Measurements from ENCODE around the gene DLST.
A peak's percentile ranks its signal among the peaks of the same experiment; 100 is the strongest.

Gene DLST

GRCh38 chr14:74881431-74882102 lies at the start of gene DLST:
TSS of gene DLST (plus strand) at chr14:74881916. CDS start at chr14:74881954, 38 bp downstream.
- no peaks in the 10 kb centered on the region for H3K27me3 ChIP-seq (ENCODE audit: control insufficient read depth in 1 of 2, insufficient read depth in 2 of 2, low read length in 2 of 2)
- H3K36me3 ChIP-seq (ENCODE audit: control insufficient read depth in 2 of 2, insufficient read depth in 2 of 2, low read length in 2 of 2), result peaks cover 0 to 6% of the 10 kb centered on the region in 2 donors
- no peaks in the 10 kb centered on the region for H3K9me3 ChIP-seq (ENCODE audit: control insufficient read depth in 2 of 2, low read length in 2 of 2)
- H3K4me3 ChIP-seq (ENCODE audit: low read length in 2 of 2), result peak within 1 kb of the TSS; percentile 97
- peak within 1 kb of the TSS; percentile 90 for H3K27ac ChIP-seq (ENCODE audit: low read length)
- H3K4me1 ChIP-seq (ENCODE audit: control insufficient read depth, insufficient read depth, low read length), result peaks cover 28% of the 10 kb centered on the region
- H3K9ac ChIP-seq (ENCODE audit: low read length in 2 of 2), result peak within 1 kb of the TSS; percentile 90 to 94

DNA sequence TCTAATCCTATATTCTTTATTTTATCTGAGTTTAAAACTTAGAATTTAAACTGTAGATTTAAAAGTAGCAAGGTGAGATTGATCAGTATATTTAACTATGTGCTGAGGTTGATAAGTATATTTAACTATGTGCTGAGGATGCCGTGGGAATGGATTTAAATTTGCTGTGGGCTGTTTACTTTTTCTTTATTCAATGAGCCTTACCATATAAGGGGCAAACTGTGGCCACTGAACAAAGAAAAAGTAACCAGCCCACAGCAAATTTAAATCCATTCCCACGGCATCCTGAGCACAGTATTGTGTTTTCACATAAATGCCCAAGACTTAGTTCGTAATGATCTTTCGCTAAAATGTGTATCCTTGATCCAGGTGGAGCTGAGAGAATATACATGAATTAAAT lies 48.9 kb upstream of the DLST start:
- H3K27me3 ChIP-seq (ENCODE audit: control insufficient read depth in 1 of 2, insufficient read depth in 2 of 2, low read length in 2 of 2), result no peaks in the 10 kb centered on the region
- no peak overlapping the region for H3K9ac ChIP-seq (ENCODE audit: low read length in 2 of 2)
- no peaks in the 10 kb centered on the region for H3K9me3 ChIP-seq (ENCODE audit: control insufficient read depth in 2 of 2, low read length in 2 of 2)
- H3K4me3 ChIP-seq (ENCODE audit: low read length in 2 of 2), result no peak overlapping the region
- H3K4me1 ChIP-seq (ENCODE audit: control insufficient read depth, insufficient read depth, low read length), result no peaks in the 10 kb centered on the region
- no peak overlapping the region for H3K27ac ChIP-seq (ENCODE audit: low read length)
- H3K36me3 ChIP-seq (ENCODE audit: control insufficient read depth in 2 of 2, insufficient read depth in 2 of 2, low read length in 2 of 2), result peaks cover 20 to 26% of the 10 kb centered on the region in 2 donors

GRCh38 chr14:74834692-74835392 lies 46.9 kb upstream of the DLST start:
- Histone ChIP-seq H3K9me3 (ENCODE audit: control insufficient read depth in 2 of 2, low read length in 2 of 2) (no peaks in the 10 kb centered on the region), H3K9ac (ENCODE audit: low read length in 2 of 2) (no peak overlapping the region), H3K4me1 (ENCODE audit: control insufficient read depth, insufficient read depth, low read length) (no peaks in the 10 kb centered on the region), H3K4me3 (ENCODE audit: low read length in 2 of 2) (no peak overlapping the region), H3K27ac (ENCODE audit: low read length) (no peak overlapping the region), H3K27me3 (ENCODE audit: control insufficient read depth in 1 of 2, insufficient read depth in 2 of 2, low read length in 2 of 2) (no peaks in the 10 kb centered on the region), H3K36me3 (ENCODE audit: control insufficient read depth in 2 of 2, insufficient read depth in 2 of 2, low read length in 2 of 2) (peaks cover 12 to 16% of the 10 kb centered on the region in 2 donors)

- no peak overlapping the region for H3K4me3 ChIP-seq (ENCODE audit: low read length in 2 of 2)
- H3K9me3 ChIP-seq (ENCODE audit: control insufficient read depth in 2 of 2, low read length in 2 of 2), result no peaks in the 10 kb centered on the region
- no peak overlapping the region for H3K9ac ChIP-seq (ENCODE audit: low read length in 2 of 2)
- H3K27me3 ChIP-seq (ENCODE audit: control insufficient read depth in 1 of 2, insufficient read depth in 2 of 2, low read length in 2 of 2), result no peaks in the 10 kb centered on the region
- no peak overlapping the region for H3K27ac ChIP-seq (ENCODE audit: low read length)
- H3K4me1 ChIP-seq (ENCODE audit: control insufficient read depth, insufficient read depth, low read length), result no peaks in the 10 kb centered on the region
- H3K36me3 ChIP-seq (ENCODE audit: control insufficient read depth in 2 of 2, insufficient read depth in 2 of 2, low read length in 2 of 2), result peaks cover 10 to 11% of the 10 kb centered on the region in 2 donors
Measured at GRCh38 chr14:74835645-74836250, 46.0 kb upstream of the DLST start.

GRCh38 chr14:74836251-74836960 lies 45.3 kb upstream of the DLST start:
- no peak overlapping the region for H3K9ac ChIP-seq (ENCODE audit: low read length in 2 of 2)
- H3K36me3 ChIP-seq (ENCODE audit: control insufficient read depth in 2 of 2, insufficient read depth in 2 of 2, low read length in 2 of 2), result peaks cover 6 to 10% of the 10 kb centered on the region in 2 donors
- H3K27me3 ChIP-seq (ENCODE audit: control insufficient read depth in 1 of 2, insufficient read depth in 2 of 2, low read length in 2 of 2), result no peaks in the 10 kb centered on the region
- no peak overlapping the region for H3K27ac ChIP-seq (ENCODE audit: low read length)
- H3K4me1 ChIP-seq (ENCODE audit: control insufficient read depth, insufficient read depth, low read length), result no peaks in the 10 kb centered on the region
- no peak overlapping the region for H3K4me3 ChIP-seq (ENCODE audit: low read length in 2 of 2)
- no peaks in the 10 kb centered on the region for H3K9me3 ChIP-seq (ENCODE audit: control insufficient read depth in 2 of 2, low read length in 2 of 2)

- Histone ChIP-seq H3K4me1 (ENCODE audit: control insufficient read depth, insufficient read depth, low read length) (no peaks in the 10 kb centered on the region), H3K9ac (ENCODE audit: low read length in 2 of 2) (no peak overlapping the region), H3K27me3 (ENCODE audit: control insufficient read depth in 1 of 2, insufficient read depth in 2 of 2, low read length in 2 of 2) (no peaks in the 10 kb centered on the region), H3K36me3 (ENCODE audit: control insufficient read depth in 2 of 2, insufficient read depth in 2 of 2, low read length in 2 of 2) (peaks cover 6 to 12% of the 10 kb centered on the region in 2 donors), H3K4me3 (ENCODE audit: low read length in 2 of 2) (no peak overlapping the region), H3K9me3 (ENCODE audit: control insufficient read depth in 2 of 2, low read length in 2 of 2) (no peaks in the 10 kb centered on the region), H3K27ac (ENCODE audit: low read length) (no peak overlapping the region)
Measured at GRCh38 chr14:74838166-74838565, 43.5 kb upstream of the DLST start.

DNA sequence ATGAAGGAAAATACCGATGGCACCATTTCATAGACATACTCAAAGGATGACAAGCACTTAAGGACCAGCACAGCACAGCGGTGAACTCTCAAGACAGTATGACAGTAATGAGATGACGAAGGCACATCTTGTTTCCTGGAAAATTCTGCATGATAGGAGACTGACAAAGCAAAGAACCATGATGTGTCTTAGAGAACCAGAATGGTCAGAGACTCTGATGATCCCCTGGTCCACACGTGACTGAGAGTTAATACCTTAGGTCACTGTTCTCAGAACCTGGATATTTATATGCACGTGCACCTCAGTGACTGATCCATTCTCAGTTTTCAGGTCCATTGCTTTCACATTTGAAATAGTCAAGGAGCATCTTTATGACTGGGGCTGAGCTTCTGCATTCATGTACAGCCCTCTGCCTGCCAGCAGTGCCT lies 41.1 kb upstream of the DLST start:
- Histone ChIP-seq H3K27me3 (ENCODE audit: control insufficient read depth in 1 of 2, insufficient read depth in 2 of 2, low read length in 2 of 2) (no peaks in the 10 kb centered on the region), H3K9ac (ENCODE audit: low read length in 2 of 2) (no peak overlapping the region), H3K36me3 (ENCODE audit: control insufficient read depth in 2 of 2, insufficient read depth in 2 of 2, low read length in 2 of 2) (peaks cover 6 to 11% of the 10 kb centered on the region in 2 donors), H3K4me1 (ENCODE audit: control insufficient read depth, insufficient read depth, low read length) (no peaks in the 10 kb centered on the region), H3K9me3 (ENCODE audit: control insufficient read depth in 2 of 2, low read length in 2 of 2) (no peaks in the 10 kb centered on the region), H3K27ac (ENCODE audit: low read length) (no peak overlapping the region), H3K4me3 (ENCODE audit: low read length in 2 of 2) (no peak overlapping the region)

GRCh38 chr14:74841230-74842207 lies 40.2 kb upstream of the DLST start:
- Histone ChIP-seq H3K36me3 (ENCODE audit: control insufficient read depth in 2 of 2, insufficient read depth in 2 of 2, low read length in 2 of 2) (peaks cover 6 to 7% of the 10 kb centered on the region in 2 donors), H3K9ac (ENCODE audit: low read length in 2 of 2) (no peak overlapping the region), H3K4me1 (ENCODE audit: control insufficient read depth, insufficient read depth, low read length) (no peaks in the 10 kb centered on the region), H3K27me3 (ENCODE audit: control insufficient read depth in 1 of 2, insufficient read depth in 2 of 2, low read length in 2 of 2) (no peaks in the 10 kb centered on the region), H3K9me3 (ENCODE audit: control insufficient read depth in 2 of 2, low read length in 2 of 2) (no peaks in the 10 kb centered on the region), H3K27ac (ENCODE audit: low read length) (no peak overlapping the region), H3K4me3 (ENCODE audit: low read length in 2 of 2) (no peak overlapping the region)

DNA sequence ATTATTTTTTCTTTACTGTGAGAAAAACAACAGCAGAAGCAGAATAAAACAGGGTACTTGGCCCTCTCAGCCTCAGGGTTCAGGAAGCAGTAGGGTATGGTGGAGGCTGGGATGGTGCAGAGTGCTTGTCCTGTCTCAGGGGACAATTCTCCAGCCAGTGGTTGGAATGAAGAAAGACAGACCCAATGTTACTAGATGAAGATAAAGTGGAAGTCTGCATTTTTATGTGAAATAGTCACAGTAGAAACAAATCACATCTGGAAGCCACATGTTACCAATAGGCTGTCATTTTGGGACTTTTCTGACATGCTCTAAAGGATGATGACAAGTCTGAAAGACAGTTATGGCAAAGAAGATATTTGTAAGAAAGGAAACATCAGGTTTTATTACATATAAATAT lies 38.1 kb upstream of the DLST start:
- Histone ChIP-seq H3K9ac (ENCODE audit: low read length in 2 of 2) (no peak overlapping the region), H3K27me3 (ENCODE audit: control insufficient read depth in 1 of 2, insufficient read depth in 2 of 2, low read length in 2 of 2) (no peaks in the 10 kb centered on the region), H3K36me3 (ENCODE audit: control insufficient read depth in 2 of 2, insufficient read depth in 2 of 2, low read length in 2 of 2) (peaks cover 6 to 7% of the 10 kb centered on the region in 2 donors)

GRCh38 chr14:74846168-74846567 lies 35.5 kb upstream of the DLST start:
- Histone ChIP-seq H3K9ac (ENCODE audit: low read length in 2 of 2) (no peak overlapping the region), H3K27me3 (ENCODE audit: control insufficient read depth in 1 of 2, insufficient read depth in 2 of 2, low read length in 2 of 2) (no peaks in the 10 kb centered on the region), H3K27ac (ENCODE audit: low read length) (no peak overlapping the region), H3K4me3 (ENCODE audit: low read length in 2 of 2) (no peak overlapping the region), H3K4me1 (ENCODE audit: control insufficient read depth, insufficient read depth, low read length) (no peaks in the 10 kb centered on the region), H3K36me3 (ENCODE audit: control insufficient read depth in 2 of 2, insufficient read depth in 2 of 2, low read length in 2 of 2) (peaks cover 0 to 2% of the 10 kb centered on the region in 2 donors), H3K9me3 (ENCODE audit: control insufficient read depth in 2 of 2, low read length in 2 of 2) (no peaks in the 10 kb centered on the region)

More for the DNA sequence above, 38.1 kb upstream of the DLST start:
- Histone ChIP-seq H3K4me1 (ENCODE audit: control insufficient read depth, insufficient read depth, low read length) (no peaks in the 10 kb centered on the region), H3K9me3 (ENCODE audit: control insufficient read depth in 2 of 2, low read length in 2 of 2) (no peaks in the 10 kb centered on the region), H3K27ac (ENCODE audit: low read length) (no peak overlapping the region), H3K4me3 (ENCODE audit: low read length in 2 of 2) (no peak overlapping the region)

All from stomach smooth muscle (tissue), 2 donors.